ENCODE measurements around the gene SETBP1.
"Not testable (repeated sequence)": the region's sequence is repeated elsewhere in the genome, so short reads cannot be mapped to it uniquely, and the experiment has no call there.

SETBP1 gene

DNA sequence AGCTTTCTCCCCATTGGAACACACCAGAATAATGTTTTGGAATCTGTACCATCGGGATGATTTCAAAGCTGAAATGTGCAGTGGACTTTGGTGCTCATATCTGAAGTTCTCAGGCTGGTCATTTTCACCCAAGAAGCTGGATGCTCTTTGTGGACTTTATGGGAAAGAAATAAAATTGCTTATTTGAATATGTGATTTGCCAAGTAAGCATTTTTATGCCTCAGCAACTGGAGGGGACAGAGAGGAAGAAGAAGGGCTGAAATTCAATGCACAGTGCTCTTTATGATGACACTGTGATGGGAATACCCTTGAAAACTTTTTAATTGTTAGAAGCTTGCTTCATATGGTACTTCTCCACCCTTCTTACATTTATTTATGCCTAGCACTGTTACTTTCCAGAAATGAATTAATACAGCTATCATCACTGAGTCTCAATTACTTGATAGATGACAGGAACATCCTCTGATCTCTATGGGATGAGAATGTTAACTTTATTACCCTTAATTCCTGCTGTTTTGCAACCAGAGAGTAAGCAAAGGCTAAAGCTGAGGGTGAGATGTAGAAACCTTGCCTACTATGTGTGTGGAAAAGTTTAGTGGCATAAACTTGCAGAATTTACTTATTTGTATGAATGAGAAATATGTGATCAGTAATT is 23.6 kb downstream of the SETBP1 start:
- DNase-seq (ENCODE audit: low read depth) = no peak

DNA sequence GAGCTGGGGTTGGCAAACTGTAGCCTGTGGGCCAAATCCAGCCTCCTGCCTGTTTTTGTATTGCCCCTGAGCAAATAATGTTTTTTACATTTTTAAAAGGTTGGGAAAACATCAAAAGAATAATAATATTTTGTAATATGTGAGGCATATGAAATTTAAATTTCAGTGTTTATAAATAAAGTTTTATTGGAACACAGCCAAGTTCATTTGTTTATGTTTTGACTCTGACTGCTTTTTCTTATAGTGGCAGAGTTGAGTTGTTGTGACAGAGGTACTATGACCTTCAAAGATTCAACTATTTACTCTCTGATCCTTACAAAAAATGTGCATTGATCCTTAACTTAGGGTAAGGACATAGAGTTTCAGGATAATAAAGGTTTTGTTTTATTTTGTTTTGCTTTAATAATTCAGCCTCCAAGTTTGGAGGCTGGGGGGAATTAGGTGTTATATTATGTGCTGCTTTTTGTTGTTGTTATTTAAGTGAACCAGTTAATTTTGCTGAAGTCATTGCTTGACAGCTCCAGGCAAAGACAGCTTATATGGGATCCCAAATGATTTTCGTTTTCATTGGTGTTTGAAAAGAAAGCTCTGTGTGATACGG is 24.5 kb downstream of the SETBP1 start:
- DNase-seq (ENCODE audit: low read depth) = no peak

DNA sequence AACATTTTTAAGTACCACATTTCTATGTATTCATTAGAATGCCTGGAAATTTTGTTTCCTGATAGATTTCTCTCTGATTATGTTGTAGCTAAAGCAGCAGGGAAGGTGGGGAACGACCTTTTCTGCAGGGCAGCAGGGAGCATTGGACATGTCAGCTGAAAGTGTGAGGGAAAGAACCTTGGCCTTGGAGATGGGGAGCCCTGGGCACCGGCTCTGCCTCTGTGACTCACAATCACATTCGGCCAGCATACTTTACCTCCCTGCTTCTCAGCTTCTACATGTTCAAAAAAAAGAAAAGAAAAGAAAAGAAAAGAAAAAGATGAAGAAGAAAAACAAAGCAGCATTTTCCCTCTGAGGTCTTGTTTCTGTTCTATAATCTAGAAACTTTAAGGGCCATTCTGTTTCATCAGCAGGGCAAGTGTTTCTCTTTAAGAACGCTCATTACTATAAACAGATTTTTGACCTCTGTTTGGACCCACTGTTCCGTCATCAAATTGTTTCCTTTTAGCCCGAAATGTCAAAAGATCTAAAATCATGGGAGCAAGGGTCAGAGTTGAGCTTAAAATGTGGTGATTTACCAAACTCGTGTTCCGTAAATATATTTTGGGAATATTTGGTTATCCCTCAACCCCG is 27.9 kb downstream of the SETBP1 start:
- DNase-seq (ENCODE audit: low read depth) = no peak

DNA sequence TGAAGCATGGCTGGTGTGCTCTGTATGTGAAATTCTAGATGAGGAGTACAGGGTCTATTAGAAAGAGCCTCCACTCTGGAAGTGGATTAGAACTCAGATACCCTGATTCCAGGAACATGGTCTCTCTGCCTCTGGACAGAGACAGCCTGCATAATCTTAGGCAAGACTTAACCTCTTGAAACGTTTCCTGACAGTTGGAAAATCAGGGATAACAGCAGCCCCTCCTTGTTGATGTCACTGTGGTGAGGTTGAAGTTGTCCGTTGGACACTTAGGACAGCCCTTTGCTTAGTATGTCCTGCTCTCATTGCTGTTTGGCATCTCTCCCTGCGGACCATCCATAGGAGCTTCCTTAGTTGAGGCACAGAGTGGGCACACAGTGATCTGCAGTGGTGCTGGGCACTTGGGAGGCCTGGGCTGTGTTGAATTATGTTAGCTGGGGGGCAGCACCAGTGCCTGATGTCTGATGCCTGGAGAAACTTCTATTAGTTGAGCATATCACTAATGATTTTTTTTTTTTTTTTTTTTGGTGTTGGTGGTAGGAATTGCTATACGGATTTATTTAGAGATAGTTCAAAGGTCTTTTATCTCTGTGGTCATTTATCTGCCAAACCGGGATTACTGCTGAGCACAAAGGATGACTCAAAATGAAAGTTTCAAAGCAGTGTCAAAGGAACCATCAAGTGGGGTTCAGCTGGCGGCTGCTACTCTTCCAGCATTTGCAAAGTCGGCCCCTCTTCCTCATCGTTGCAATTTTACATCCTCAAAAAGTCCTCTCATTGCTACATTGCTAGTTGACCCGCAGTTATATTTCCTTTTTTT is 28.8 kb downstream of the SETBP1 start:
- DNase-seq (ENCODE audit: low read depth) = no peak

DNA sequence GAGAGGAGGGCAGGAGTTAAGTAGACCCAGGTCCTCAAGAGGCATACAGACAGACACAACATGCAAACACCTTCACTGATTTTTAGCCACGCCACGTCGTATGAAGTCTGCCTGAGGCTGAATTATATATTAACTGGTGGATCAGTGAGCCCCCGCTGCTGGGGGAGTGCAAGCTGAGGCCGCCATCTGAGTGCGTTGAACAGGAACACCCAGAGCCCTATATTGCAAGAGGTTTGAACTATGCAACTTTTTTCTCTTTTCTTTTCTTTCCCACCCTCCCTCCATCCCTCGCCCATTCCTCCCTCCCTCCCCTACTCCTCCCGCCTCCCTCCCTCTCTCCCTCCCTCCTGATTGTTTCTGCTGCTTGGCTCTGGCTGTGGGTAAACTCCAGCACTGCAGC is 30.2 kb downstream of the SETBP1 start:
- DNase-seq (ENCODE audit: low read depth) = no peak

DNA sequence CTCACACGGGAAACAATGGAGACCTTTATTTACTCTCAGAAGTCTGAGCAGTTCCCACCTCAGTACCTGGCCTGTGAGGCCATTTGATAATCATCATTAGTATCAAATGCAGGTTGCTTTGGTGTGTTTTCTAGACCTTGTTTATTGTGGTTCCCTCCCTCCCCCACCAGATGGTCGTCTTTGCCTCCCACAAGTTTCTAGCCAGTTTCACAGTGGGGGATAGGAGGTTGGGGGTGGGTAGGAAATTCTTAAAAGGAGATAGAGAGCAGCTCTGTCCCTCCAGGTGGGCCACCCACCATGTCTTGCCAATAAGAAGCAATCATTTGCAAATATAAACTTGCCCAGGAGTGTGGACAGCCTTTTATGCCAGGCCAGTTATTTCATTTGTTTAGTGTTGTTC is 31.3 kb downstream of the SETBP1 start:
- DNase-seq (ENCODE audit: low read depth) = no peak

DNA sequence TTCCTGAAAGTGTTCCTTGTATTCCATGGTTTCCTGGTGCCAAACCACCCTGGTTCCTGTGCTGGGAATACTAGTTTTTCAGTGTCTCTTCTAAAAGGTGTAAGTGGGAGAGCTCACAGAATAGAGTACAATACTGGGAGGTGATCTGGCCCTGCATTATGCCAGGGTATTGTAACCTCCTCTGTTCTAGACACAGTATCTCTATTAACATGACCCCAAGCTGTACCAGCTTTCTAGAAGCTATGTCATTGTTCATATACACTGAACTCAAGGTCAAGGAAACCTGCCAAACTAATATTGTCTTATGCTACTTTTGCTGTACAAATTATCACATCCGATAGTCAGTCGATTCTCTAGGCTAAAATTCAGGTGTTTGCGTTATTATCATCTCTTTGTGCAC is 32.7 kb downstream of the SETBP1 start:
- DNase-seq (ENCODE audit: low read depth) = no peak

DNA sequence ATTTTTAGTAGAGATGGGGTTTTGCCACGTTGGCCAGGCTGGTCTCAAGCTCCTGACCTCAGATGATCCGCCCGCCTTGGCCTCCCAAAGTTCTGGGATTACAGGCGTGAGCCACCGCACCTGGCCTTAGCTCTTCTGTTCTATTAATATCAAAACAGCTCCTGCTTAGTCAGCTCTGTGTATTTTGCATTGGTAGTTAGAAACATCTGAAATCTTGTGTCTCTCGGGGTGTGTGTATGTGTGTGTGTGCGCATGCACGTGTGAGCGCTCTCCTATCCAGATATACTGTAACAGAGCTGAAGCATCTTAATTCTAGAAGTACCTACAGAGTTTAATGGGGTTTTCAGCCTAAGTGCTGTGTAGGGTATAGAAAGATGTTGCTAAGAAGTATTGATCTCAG is 33.7 kb downstream of the SETBP1 start:
- no peak for DNase-seq (ENCODE audit: low read depth)

DNA sequence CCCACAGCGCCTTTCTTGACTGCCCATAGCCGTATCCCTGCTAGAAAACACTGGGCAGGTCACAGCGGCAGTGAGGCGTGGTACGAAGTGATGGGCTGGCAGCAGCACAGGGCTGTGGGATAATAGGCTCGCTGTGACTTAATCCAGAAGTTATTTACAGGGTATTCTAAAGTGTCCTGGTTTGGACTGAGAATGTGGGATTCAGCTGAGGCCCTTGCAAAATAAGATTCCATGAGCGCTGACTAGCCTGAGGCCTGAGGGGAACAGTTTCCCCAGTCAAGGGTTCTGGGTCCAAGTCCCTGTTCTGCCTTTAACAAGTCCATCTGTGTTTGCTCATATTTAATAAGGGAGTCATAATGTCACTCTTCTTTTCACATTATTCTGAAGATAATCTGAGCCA is 34.6 kb downstream of the SETBP1 start:
- no peak for DNase-seq (ENCODE audit: low read depth)

DNA sequence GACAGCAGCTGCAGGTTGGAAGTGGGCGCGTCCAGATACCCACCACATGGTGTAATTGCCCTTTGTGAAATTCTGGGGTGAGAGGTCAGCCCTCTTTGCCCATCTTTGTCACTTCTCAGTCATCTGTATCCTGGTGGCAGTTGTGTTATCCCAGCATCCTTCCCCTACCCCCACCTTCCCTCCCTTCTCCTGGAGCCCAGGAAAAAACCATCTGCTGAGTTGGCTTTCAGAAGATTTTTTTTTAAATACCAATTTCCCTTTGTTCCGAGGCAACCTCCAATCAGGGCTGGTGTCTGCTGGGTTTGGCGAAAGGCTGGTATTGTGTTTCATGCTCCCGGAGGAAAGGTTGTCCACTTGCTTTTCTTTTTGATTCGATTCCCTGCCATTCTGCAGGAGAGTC is 35.2 kb downstream of the SETBP1 start:
- no peak for DNase-seq (ENCODE audit: low read depth)

DNA sequence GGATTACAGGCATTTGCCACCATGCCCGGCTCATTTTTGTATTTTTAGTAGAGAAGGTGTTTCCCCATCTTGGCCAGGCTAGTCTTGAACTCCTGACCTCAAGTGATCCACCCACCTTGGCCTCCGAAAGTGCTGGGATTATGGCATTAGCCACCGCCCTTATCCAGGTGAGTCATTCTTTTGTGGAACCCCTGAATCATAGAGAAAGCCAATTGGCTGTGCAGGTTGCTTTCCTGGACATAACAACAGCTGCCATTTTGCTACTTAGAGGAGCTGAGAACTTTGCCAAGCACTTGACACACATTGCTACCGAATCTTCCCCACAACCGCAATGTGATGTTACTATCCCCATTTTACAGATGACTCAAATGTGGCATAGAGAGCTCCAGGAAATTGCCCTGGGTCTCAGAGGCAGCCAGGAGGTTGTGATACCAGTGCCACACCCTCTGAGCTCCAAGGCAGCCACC is 36.0 kb downstream of the SETBP1 start:
- DNase-seq (ENCODE audit: low read depth) = no peak

DNA sequence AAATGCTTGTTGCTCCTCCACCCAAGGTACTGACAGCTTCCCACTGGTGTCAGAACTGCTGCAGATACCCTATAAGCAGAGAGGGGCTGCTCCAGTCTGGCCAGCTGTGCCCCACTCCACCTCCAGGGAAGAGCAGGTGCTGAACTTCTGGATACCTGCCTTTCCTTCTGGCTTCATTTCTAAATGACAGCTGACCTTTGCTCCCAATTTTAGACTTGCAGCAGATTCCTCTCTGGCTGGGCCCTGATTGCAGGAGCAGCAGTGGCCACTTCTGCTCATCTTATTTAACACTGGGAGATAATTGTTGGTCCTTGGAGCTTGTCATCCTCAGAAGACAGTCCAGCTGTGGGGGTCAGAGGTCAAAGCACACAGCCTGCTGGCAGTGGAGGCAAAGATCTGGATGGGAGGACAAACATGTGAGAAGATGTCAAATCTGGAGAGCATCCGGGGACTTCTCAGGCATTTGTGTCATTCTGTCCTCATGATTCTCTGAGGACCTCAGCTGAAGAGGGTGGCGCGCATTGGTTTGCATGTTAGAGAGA is 38.9 kb downstream of the SETBP1 start:
- DNase-seq (ENCODE audit: low read depth) = no peak

DNA sequence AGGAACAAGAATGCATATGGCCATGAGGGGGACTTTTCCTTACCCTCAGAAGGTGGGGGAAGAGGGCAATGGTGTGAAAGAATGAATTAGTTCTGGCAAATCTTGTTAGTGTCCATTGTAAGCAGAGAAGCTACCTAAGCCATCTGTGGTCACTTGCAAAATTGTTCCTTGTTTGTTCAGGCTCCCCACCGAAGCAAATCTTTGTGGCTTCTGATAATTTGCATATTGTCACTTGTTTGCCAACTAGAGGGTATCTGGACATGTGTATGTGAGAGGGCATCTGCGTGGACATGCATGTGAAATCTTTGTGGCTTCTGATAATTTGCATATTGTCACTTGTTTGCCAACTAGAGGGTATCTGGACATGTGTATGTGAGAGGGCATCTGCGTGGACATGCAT is 41.1 kb downstream of the SETBP1 start:
- not testable (repeated sequence) for DNase-seq (ENCODE audit: low read depth)

DNA sequence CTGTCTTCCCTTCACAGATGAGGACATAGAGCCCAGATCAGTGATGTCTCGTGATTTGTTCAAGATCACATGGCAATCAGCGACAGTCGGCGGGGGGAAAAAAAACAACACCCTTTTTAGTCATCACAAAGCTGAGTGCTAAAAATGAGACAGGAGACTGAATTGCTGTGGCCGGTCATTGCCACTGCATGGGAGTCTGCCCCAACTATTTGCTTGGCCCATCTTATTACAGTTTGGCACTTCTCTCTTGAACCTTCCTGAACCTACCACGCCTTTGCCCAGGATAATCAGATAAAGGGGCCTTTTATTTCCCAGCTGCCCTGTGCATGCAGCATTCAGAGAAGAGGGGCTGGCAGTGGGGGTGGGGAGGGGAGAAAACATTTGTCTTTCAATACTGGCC is 42.7 kb downstream of the SETBP1 start:
- no peak for DNase-seq (ENCODE audit: low read depth)

DNA sequence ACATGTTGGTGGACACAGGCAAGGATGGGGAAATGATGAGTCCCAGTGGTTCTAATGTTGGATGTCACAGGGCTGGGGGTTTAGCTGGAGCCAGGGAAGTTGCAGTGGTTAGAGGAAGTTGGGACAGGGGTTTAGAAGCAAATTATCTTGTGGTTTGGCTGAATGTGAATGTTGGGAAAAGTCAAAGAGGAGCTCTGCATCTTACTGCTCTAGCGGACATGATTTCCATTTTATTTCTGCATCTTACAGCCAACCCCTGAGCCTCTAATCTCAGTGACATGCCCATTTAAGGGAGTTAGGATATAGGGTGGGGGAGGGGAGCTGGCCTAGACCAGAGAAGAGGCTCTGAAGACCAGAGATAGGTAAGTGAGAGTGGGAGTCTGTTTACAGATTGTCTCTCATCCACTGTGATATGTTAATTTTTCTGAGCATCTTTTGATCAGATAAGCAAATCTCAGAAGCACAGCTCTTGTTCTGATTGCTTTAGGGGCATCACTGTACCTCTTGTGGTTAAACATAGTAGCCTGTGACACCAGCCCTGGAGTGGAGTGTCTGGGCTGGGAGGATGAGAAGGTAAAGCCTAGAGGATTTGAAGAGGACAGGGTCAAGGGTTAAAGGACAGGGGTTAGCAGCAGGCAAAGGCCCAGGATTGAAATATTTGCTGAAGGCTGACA is 43.6 kb downstream of the SETBP1 start:
- DNase-seq (ENCODE audit: low read depth) = no peak

DNA sequence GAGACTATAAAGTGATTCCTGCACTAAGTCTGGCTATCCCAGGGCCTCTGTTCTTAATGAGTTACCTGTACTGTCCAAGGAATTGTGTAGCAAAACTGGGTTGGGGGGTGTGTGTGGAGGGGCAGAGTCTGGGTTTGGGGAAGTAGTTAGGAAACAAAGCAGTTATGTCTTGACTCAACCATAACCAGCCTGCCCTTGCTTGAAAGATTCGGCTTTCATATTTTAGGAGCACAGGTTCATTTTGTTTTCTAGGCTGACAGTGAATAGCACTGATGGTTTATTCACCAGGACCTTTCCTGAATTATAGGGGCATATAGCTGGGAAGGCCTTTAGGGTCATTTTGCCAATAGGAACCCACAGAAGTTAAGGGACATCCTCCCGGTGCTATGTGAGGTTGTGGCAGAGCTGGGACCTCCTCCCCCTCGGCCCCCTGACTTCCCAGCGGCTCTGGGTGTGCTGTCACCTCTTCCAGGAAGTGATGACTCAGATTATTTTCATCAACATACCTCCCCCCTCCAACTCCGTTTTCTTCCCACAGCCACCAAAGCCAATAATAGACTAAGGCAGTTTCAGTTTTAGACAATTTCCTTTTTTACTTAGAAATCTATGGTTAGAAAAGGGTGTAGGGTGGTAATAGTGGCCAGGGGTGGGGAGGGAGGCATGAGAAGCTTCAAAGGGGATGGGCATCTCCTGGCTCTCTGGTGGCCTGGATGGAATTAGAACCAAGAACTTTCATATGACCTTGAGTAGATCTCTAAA is 44.8 kb downstream of the SETBP1 start:
- DNase-seq (ENCODE audit: low read depth) = peak; percentile 44

DNA sequence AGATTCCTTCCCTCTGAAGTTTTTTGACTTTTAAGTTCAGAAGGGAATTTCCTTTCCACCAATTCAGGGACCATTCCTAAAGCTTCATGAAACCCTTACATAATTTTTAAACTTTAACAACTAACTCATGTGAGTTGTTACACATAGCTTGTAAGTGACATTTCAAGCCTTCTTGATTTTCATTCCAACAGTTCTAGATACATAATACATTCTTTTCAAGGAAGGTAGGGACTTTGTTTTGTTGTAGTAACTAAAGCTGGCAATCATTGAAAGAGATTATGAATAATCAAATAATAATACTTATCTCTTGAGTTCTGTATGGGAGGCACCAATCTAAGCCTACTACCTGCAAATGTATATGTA is 45.4 kb downstream of the SETBP1 start:
- DNase-seq (ENCODE audit: low read depth) = no peak

DNA sequence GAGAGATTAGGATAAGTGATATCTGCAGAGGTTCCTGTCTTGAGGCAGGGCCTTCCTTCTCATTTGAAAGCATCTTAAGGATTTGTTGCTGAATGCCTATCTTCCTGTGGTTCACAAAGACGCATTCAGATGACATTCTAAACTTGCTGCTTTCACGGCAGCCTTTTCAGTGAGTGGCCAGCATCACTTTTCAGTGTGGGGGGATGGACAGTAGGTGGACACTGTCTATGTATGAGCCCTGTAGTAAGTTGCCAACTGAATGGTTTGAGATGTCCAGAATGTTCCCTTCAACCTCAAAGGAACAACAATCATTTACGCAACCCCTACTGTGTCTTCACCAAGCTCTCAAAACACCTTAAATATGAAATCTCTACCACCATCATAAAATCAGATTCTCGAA is 46.6 kb downstream of the SETBP1 start:
- DNase-seq (ENCODE audit: low read depth) = no peak

DNA sequence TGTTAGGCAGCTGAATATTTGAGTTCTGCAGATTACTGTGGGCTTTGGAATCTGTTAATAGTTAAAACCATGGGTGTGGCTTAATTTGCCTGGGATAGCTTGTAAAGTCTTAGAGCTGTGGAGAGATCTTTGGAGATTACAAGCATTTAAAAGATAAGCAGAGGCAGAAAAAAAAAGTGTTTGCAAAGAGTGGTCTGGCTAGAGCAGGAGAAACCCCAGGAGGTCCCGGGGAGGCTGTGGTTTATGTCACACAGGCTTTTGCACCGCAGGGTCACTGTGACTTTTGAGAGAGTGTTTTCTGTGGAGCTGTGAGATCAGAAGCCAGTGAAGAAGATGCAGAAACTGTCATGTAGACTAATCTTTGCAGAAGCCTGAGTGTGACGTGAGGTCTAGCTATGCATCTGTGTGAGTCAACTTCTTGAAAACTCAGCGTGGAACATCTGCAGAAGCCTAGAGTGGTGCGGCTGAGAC is 49.0 kb downstream of the SETBP1 start:
- DNase-seq (ENCODE audit: low read depth) = peak; percentile 22

DNA sequence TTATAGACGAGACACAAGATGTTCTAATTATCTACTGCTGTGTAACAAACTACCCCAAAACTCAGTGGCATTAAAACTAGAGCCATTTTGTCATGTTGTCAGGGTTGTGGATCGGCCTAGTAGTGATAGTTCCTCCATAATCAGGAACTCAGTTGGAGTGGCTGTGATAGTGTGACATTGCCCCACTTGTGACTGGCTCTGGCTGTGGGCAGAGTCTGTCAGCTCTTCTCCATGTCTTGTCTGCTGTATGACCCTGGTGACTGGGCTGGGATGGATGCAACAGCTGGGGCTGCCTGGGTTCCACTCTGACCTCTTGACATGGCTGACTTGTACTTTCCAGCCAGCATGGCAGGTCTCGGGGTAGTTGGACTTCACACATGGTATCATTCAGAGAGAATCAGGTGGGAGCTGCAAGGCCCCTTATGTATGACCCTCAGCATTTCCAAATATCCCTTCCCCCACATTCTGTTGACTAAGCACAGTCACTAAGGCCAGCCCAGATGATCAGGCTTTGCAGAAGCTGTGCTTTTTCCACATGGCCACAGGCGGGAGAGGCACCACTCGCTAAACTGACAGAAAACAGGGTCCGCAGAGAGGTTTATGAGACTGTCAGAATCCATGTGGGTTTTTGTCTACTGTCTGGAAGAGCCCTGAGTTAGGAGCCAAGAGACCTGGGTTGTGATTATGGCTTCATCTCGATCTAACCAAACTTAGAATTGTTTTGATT is 50.3 kb downstream of the SETBP1 start:
- DNase-seq (ENCODE audit: low read depth) = no peak

All from stimulated activated CD8-positive, alpha-beta memory T cell treated with anti-CD3 and anti-CD28 coated beads, Interleukin-12 subunit alpha, Interleukin-12 subunit beta, amount 100 ng/mL, for 4 hours (primary cell).